Epithelial cell of proximal tubule (primary cell): ENCODE data around the gene COP1. TPM values are rescaled to one million over a fixed set of nuclear protein-coding genes. Genes with fewer than 3 reads are reported as not detected.

Experiments used
- DNase-seq: peaks from one replicate; pipeline ENCODE4 v3.0.0-alpha.2; 2011; ENCODE audit warnings: low read depth
- H3K4me3 ChIP-seq: 2 replicates; pipeline ENCODE4 v1.5.1; 2011; ENCODE audit warnings: low read depth, mild to moderate bottlenecking, low read length
- CTCF ChIP-seq: conservative IDR thresholded peaks from 2 replicates; pipeline ENCODE4 v1.5.1; 2012; ENCODE audit warnings: low read depth, mild to moderate bottlenecking, low read length
- total RNA-seq: library from RNA; depleted of rRNA; stranded (reverse); fragments of >200 nt; gene quantifications from 2 replicates; pipeline ENCODE4 v1.2.3, GENCODE V29; 2015

The COP1 gene
- total RNA-seq, 1 donor from 2014 or later, result 47.4 TPM

- H3K4me3 ChIP-seq, result no peak overlapping the region
- no peak for TF ChIP-seq CTCF
- no peak for DNase-seq
These were observed 7.4 kb downstream of the COP1 start for GRCh38 chr1:176199707-176200106.

- TF ChIP-seq CTCF, result no peak
- H3K4me3 ChIP-seq, result no peak overlapping the region
- no peak for DNase-seq
These were observed 8.7 kb downstream of the COP1 start for GRCh38 chr1:176198413-176198812.

- H3K4me3 ChIP-seq, result no peak overlapping the region
- DNase-seq, result no peak
- TF ChIP-seq CTCF, result no peak
These were observed 10.4 kb downstream of the COP1 start for GRCh38 chr1:176196728-176197127.

- TF ChIP-seq CTCF, result no peak
- H3K4me3 ChIP-seq, result no peak overlapping the region
- no peak for DNase-seq
These were observed 11.5 kb downstream of the COP1 start for GRCh38 chr1:176195547-176195946.

- no peak for TF ChIP-seq CTCF
These were observed 13.4 kb downstream of the COP1 start for GRCh38 chr1:176193663-176194062.

GRCh38 chr1:176193023-176193422 lies 14.1 kb downstream of the COP1 start:
- no peak for TF ChIP-seq CTCF
- H3K4me3 ChIP-seq, result no peak overlapping the region

More at GRCh38 chr1:176193663-176194062, 13.4 kb downstream of the COP1 start:
- no peak for DNase-seq
- no peak overlapping the region for H3K4me3 ChIP-seq

GRCh38 chr1:176188604-176189003 lies 18.5 kb downstream of the COP1 start:
- no peak for TF ChIP-seq CTCF
- H3K4me3 ChIP-seq, result no peak overlapping the region
- DNase-seq, result no peak

More at GRCh38 chr1:176193023-176193422, 14.1 kb downstream of the COP1 start:
- DNase-seq, result peak; percentile 51
